ENCODE measurements around the gene LMAN1L.
A peak's percentile ranks its signal among the peaks of the same experiment; 100 is the strongest.
"Not testable (repeated sequence)": the region's sequence is repeated elsewhere in the genome, so short reads cannot be mapped to it uniquely, and the experiment has no call there.

LMAN1L gene

DNA sequence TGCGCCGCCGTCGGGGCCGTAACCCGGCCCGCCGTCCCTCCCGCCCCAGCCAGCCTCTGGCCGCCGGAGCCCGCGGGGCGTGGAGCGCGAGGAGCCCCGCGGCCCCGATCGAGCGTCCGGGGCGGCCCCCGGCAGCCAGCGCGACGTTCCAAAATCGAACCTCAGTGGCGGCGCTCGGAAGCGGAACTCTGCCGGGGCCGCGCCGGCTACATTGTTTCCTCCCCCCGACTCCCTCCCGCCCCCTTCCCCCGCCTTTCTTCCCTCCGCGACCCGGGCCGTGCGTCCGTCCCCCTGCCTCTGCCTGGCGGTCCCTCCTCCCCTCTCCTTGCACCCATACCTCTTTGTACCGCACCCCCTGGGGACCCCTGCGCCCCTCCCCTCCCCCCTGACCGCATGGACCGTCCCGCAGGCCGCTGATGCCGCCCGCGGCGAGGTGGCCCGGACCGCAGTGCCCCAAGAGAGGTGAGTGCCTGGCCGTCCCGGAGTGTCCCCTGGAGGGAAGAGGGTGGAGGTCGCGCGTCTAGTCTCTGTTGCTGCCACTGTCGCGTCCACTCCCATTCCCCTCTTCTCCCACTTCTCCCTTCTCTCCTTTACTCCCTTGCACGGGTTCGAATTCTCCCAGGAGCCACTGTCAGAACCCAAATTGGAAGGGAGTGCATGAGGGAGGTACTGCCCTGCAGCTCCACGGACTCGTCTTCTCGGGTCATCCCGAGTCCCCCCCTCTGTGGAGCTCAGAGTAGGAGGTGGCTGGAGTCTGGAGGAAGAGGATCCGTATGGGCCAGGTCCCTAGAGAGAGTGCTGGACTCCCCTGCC, 30.2 kb upstream of the LMAN1L start:
- DNase-seq (ENCODE audit: low read depth, low spot score), result peak; percentile 48

DNA sequence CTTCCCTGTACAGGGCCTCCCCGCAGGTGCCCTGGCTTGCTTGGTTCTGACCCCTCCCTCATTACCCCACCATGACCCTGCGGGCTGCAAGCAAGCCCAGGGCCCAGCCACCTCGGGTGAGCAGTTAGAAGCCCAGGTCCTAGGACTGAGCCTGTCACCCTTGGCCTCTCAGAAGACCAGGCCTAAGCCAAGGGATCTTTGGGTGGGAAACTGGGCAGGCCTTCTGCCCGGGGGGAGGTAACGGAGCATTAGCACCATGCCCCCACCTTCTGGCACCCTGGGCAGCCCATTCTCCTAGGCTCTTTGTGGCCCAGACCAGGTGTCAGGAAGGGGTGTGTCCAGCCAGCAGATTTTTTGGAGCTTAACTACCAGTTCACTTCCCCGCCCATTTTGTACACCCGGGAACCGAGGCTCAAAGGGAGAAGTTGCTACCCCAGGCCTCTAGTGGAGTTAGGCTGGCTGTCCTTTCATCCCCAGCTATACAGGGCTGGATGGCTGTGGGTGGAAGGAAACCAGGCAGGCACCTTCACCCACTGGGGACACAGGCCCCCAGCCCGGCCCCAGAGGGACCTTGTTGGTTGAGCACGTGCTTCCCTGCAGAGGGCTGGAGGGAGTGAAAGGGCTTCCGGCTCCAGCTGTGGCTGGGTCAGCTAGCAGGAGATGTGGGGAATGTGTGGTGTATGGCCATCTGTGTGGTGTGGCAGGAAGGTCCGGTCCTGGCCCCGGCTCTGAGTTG, 29.4 kb upstream of the LMAN1L start:
- DNase-seq (ENCODE audit: low read depth, low spot score), result peak; percentile 37

DNA sequence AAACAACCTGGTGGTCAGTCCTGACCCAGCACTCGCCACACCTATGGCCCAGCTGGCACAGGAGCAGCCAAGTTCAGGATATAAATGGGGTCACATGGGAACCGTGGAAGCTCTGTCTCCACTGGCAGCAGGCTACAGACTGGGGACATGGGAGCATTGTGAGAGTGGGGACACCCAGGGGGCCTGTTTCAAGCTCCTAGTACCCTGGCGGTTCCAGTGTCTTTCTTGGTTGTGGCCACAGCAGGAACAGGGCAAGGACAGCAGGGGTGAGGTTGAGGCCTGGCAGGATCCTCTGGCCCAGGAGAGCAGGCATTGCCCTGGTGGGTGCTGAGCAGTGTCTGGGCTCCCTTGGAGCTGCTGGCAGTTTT, 28.8 kb upstream of the LMAN1L start:
- no peak for DNase-seq (ENCODE audit: low read depth, low spot score)

DNA sequence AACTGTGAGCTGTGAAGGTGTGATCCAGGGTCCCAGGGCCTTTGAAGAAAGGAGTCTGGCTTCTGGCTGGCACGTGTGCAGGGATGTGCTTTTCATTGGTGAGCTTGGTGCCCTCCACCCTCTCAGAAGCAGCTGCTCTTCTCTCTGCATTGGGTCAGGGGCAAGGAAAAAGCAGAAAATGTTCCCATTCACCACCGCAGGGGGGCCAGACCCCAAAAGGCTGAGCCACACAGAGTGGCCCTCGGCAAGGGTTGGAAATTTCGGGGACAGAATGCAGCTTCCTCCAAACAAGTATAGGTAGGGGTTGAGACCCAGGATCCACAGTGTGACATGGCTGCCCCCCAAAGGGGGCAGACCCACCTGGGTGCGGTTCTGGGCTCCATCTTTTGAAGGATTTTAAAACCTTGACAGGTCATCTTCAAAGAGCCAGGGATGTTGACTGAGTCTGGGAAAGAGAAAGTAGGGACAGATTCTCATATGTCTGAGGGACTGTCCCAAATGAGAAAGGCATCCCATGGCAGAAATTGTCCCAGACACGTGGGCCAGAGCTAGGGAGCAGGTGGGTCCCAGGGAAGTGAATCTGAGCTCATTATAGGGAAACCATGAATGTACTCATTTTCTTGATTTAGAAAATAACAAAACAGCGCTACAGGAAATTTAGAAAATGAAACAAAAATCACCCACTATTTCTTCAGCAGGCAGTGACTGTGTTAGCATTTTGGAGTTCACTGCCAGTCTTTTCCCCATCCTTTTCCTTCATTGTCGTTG, 28.0 kb upstream of the LMAN1L start:
- DNase-seq (ENCODE audit: low read depth, low spot score), result no peak

DNA sequence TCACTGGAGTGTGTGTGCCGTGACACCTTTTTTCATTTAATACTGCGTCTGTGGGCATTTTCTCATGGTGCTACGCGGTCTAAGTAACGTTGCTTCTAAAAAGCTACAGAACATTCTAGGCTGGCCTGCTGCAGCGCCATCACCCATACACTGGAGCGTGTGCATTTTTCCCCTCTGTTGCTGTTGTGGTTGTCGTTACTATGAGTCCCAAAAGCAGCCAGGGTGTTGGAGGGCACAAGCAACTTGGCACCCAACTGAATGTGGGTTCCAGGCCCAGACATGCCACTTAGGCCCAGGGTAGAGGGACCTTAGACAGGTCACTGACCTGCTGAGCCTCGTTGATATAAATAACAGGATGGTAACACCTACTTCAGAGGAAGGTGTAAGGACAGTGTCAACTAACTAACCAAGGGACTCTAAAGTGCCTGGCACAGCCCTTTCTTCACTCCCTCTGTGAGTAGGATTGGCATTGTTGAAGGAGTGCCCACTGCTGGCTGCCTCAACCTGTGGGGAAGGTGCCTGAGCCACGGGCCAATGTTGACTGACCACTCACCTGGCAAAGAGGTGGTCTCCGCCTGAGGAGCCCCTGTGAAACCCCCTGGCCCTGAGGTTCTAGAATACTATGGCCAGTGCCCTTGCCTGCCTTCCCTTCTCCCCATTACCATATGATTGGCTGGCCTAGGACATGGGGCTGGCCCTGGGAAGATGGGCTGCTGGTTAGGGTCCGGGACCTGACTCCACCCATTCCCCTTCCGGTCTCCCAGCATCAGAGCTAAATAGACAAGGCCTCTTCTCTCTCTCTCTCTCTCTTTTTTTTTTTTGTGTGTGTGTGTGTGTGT, 27.2 kb upstream of the LMAN1L start:
- DNase-seq (ENCODE audit: low read depth, low spot score), result no peak

DNA sequence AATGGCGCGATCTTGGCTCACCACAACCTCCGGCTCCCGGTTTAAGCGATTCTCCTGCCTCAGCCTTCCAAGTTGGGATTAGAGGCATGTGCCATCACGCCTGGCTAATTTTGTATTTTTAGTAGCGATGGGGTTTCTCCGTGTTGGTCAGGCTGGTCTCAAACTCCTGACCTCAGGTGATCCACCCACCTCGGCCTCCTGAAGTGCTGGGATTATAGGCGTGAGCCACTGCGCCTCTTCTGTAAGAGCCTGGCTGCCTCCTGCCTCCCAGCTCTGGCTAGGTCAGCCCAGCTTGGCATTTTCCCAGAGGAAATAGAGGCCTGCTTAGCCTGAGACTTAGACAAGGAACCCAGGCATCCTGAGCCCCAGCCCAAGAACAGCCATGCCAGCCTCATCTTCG, 26.6 kb upstream of the LMAN1L start:
- not testable (repeated sequence) for DNase-seq (ENCODE audit: low read depth, low spot score)

DNA sequence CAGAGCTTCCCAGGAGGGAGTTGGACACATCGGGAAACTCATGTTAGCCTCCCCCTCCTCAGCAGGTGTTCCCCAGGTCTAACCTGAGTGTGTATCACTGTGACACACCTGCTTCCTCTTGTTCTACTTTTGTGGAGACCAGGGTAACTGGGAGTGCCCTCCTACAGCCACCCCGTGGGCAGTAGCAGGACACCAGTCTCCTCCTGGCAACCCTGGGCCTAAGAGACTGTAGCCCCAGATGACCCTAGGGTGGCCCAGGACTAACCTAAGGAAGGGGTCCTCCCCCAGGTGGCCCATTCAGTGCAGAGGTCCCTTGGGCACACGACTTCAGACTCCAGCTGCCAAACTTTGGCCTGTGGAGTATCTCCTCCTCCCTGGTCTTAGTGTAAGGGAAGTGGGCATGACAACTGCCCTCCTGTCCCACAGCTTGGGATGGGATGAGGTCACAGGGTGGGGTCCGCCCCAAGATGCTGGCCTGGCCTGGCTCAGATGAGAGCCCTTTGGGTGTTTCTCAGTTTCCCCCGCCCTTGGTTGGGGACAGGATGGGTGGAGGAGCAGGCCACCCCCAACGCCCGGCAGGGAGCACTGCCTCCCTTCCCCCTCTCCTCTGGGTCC, 26.0 kb upstream of the LMAN1L start:
- no peak for DNase-seq (ENCODE audit: low read depth, low spot score)

- DNase-seq (ENCODE audit: low read depth, low spot score), result peak; percentile 77
These were observed 25.2 kb upstream of the LMAN1L start for GRCh38 chr15:74787251-74788041.

DNA sequence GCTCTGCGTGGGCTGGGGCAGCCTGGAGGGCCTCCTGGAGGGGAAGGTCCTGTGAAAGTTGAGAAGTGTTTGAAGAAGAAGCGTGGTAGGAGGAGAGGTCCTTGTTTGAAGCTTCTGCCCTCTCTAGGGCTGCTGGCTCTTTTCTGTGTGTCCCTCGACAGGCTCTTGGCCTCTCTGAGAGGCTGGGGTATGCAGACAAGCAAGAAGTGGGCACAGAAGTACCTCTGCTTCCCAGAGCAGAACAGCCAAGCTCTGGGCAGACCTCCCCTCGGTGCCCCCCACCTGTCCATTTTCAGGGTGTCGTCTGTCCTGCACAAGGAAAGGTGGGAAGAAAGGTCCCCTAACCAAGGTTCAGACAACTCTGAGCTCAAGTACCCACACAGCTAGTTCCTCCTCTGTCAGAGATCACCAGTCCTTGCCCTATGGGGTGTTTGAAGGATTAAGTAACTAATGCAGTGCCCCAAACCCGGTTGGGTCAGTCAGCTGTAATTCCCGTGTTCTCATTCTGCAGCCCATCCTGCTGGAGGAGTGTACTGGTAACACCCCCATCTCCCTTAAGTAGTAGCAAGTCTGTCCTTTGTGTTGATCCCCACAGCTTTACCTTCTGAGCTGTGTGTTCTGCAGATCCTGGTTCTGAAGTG, 24.5 kb upstream of the LMAN1L start:
- no peak for DNase-seq (ENCODE audit: low read depth, low spot score)

DNA sequence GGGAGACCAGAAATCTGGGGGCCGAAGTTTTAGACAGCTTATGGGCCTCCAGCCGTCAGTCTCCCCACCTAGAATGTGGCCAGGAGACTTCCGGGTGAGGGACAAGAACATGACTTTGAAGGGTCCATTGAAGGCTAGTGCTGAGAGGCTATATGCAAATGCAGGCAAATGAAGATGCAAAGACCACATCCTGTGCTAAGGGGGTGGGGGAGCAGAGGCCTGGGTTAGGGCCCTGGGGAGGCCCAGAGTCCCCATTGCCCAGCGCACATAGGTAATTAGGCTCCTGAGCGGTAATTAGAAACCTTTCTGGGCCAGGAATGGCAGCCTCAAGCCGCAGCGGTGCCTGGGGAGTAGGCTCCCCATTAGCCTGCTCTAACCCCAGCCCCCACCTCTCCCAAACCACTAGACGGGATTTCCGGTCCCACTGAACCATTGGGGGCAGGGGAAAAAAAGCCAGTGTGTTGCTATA, 23.9 kb upstream of the LMAN1L start:
- DNase-seq (ENCODE audit: low read depth, low spot score), result no peak

DNA sequence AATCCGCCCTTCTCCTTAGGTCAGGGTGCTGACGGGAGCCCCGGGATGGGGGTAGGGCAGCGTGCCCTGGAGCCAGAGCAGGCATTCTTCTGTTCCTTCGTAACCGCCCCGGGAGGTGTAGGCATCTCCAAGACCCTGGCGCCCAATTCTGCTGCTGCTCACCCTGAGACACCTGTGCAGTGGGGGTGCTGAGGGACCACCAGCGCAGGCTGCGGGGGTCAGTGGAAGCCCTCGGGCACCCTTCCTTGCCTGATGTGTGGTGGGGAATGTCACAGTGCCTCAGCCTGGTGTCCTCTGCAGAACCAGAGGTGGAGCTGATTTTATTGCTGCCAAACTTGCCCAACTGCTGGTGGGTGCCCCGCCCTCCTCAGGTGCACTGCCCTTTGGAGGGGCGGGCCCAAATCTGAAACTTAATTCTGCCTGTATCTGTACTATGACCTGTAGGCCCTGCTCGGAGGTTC, 23.4 kb upstream of the LMAN1L start:
- no peak for DNase-seq (ENCODE audit: low read depth, low spot score)

- DNase-seq (ENCODE audit: low read depth, low spot score), result no peak
These were observed 22.9 kb upstream of the LMAN1L start for GRCh38 chr15:74789741-74790079.

GRCh38 chr15:74790080-74790916, 22.3 kb upstream of the LMAN1L start:
- peak; percentile 94 for DNase-seq (ENCODE audit: low read depth, low spot score)

GRCh38 chr15:74791007-74791406, 21.6 kb upstream of the LMAN1L start:
- DNase-seq (ENCODE audit: low read depth, low spot score), result no peak

GRCh38 chr15:74791667-74792066, 21.0 kb upstream of the LMAN1L start:
- DNase-seq (ENCODE audit: low read depth, low spot score), result no peak

DNA sequence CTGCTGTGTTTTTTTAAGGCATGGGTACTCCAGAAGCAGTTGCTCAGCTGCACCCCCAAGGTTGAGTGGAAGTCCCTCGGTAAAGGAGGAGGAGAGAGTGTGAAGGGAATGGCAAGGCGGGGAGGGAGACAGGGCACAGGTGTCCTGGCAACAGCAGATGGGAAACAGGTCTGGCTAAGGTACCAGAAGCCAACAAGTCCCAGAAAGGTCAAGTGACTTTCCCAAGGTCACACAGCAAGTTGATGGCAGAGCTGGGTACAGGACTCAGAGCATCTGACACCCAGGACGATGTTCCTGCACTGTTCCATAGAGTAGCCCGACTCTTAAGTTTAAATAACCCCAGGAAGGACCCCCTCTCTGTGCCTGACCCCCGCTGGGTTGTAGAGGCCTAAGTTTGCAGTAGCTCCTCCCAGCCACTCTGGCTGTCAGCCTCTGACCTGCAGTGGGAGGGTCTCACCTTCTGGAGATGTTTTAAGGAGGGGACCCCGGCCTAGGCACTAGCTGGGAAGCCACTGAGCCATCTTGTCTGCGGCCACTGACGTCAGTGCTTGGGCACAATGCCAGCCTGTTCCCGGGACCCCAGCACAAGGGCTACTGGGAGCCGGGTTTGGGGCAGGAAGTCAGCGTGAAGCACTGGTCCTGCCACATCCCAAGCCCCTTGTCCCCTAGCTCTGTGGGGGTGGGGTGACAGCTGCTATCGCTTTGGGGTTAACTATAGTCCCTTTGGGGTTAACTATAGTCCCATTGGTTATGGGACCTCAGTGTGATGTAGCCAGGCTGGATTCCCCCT, 20.2 kb upstream of the LMAN1L start:
- no peak for DNase-seq (ENCODE audit: low read depth, low spot score)

DNA sequence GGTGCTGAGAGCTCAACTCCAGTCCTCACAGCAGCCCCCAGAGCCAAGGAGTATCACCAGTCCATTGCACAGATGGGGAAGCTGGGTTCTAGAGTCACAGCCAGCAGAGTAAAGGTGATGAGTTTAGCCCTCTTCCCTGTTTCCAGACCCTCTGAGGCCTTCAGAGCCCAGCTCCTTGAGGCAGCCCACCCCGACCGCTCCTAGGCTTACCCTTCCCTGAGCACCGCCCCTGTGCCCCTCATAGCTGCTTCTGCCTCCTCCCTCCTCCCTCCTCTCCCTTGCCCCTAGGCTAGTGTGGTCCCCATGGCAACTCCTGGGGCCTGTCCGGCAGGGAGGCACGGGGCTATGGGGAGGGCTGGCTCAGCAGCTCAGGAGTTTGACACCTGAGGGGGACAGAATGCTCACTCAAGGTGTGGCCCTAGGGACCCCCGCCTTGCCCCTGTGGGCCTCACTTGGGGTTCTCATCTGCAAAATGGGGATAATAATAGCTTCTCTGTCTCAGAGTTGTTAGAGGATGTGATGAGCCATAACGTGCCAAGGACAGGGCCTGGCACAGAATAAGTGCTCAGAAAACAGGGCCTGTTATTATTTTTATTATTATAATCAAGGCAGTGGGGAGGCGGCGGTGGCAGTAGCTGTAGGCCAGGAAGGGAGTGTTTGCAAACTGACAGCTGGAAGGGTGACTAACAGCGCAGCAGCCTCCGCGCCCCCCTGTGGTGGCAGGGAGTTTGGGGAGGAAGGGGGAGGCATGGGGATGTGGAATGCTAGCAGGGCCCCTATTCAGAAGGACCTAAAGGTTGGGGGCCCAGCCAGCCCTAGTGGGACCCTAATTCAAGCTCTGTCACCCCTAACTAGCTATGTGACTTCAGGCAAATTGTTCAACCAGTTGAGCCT, 19.3 kb upstream of the LMAN1L start:
- DNase-seq (ENCODE audit: low read depth, low spot score), result peak; percentile 37
